Panc1 (cell line): ENCODE data around the gene AFM.

Experiments
- POLR2AphosphoS5 ChIP-seq: IDR thresholded peaks from 2 replicates; pipeline ENCODE4 v1.6.1; 2012; ENCODE audit warnings: mild to moderate bottlenecking, low read depth, low read length, moderate library complexity
- SIN3A ChIP-seq: IDR thresholded peaks from 2 replicates; pipeline ENCODE4 v1.6.1; 2012; ENCODE audit warnings: low read depth, mild to moderate bottlenecking, low read length, moderate library complexity, borderline replicate concordance; ENCODE audit not compliant: insufficient read depth
- TCF7L2 ChIP-seq: IDR thresholded peaks from 2 replicates; pipeline ENCODE4 v1.6.1; 2011; ENCODE audit warnings: mild to moderate bottlenecking, low read depth, low read length, inconsistent platforms
- TF ChIP-seq, protein P1 (sequence below): fragments of 450-650 bp; IDR thresholded peaks from 2 replicates; pipeline ENCODE4 v1.5.1; 2017; ENCODE audit warnings: mild to moderate bottlenecking
- TF ChIP-seq, protein P2 (sequence below), 2 experiments: IDR thresholded peaks; 2 replicates each; pipeline ENCODE4 v1.6.1; 2011 to 2012; ENCODE audit warnings: low read depth in 2 of 2, control low read depth in 1 of 2, low read length in 1 of 2, mild to moderate bottlenecking in 1 of 2, moderate library complexity in 1 of 2; ENCODE audit not compliant: insufficient read depth in 1 of 2

DNA sequence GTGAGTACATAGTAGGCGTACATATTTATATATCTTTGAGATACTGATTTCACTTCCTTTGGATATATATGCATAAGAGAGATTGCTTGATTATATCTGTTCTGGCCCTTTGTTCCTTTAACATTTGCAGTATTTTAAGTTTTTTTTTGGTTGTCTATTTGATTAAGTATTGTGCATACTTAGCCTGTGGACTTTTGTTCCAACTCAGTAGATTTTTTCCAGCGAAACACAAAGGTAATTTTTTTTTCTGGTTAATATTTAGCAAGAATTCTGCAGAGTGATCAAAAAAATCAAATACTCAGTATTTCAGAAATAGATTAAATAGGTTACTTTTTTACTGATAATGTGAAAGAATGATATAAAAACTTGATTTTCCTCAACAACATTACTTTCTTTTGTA is at the start of gene AFM:
- TF ChIP-seq, protein P1, sequence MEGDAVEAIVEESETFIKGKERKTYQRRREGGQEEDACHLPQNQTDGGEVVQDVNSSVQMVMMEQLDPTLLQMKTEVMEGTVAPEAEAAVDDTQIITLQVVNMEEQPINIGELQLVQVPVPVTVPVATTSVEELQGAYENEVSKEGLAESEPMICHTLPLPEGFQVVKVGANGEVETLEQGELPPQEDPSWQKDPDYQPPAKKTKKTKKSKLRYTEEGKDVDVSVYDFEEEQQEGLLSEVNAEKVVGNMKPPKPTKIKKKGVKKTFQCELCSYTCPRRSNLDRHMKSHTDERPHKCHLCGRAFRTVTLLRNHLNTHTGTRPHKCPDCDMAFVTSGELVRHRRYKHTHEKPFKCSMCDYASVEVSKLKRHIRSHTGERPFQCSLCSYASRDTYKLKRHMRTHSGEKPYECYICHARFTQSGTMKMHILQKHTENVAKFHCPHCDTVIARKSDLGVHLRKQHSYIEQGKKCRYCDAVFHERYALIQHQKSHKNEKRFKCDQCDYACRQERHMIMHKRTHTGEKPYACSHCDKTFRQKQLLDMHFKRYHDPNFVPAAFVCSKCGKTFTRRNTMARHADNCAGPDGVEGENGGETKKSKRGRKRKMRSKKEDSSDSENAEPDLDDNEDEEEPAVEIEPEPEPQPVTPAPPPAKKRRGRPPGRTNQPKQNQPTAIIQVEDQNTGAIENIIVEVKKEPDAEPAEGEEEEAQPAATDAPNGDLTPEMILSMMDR: no peak
- TF ChIP-seq TCF7L2 (no peak), POLR2AphosphoS5 (no peak), SIN3A (no peak)
- TF ChIP-seq, protein P2, sequence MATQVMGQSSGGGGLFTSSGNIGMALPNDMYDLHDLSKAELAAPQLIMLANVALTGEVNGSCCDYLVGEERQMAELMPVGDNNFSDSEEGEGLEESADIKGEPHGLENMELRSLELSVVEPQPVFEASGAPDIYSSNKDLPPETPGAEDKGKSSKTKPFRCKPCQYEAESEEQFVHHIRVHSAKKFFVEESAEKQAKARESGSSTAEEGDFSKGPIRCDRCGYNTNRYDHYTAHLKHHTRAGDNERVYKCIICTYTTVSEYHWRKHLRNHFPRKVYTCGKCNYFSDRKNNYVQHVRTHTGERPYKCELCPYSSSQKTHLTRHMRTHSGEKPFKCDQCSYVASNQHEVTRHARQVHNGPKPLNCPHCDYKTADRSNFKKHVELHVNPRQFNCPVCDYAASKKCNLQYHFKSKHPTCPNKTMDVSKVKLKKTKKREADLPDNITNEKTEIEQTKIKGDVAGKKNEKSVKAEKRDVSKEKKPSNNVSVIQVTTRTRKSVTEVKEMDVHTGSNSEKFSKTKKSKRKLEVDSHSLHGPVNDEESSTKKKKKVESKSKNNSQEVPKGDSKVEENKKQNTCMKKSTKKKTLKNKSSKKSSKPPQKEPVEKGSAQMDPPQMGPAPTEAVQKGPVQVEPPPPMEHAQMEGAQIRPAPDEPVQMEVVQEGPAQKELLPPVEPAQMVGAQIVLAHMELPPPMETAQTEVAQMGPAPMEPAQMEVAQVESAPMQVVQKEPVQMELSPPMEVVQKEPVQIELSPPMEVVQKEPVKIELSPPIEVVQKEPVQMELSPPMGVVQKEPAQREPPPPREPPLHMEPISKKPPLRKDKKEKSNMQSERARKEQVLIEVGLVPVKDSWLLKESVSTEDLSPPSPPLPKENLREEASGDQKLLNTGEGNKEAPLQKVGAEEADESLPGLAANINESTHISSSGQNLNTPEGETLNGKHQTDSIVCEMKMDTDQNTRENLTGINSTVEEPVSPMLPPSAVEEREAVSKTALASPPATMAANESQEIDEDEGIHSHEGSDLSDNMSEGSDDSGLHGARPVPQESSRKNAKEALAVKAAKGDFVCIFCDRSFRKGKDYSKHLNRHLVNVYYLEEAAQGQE (IDR thresholded peaks at IDR 0.05; ENCODE audit: insufficient read depth in 1 of 2, low read depth in 2 of 2, low read length in 1 of 2): no peak
